ENCODE results near the gene TMOD1. TPM values are rescaled to one million over a fixed set of nuclear protein-coding genes. Genes with fewer than 3 reads are reported as not detected.
"Not testable (repeated sequence)": the region's sequence is repeated elsewhere in the genome, so short reads cannot be mapped to it uniquely, and the experiment has no call there.

Gene TMOD1
- total RNA-seq, 1 donor from 2014 or later = 1.9 TPM

- ChIA-PET CTCF (interaction anchor here (0.7 kb wide), 1 partner anchor 10 kb away, joined by 3 read pairs; no protein-coding TSS in a partner anchor), POLR2A (no interaction called here)
- H3K27me3 Mint-ChIP-seq = no peaks in the 10 kb centered on the region
- intact Hi-C loops (cut with micrococcal nuclease) = no loop called here
- H3K27ac Mint-ChIP-seq = no peak overlapping the region
- H3K4me3 Mint-ChIP-seq = no peak overlapping the region
- peaks cover 77% of the 10 kb centered on the region for H3K36me3 Mint-ChIP-seq (ENCODE audit: low read depth)
- TF ChIP-seq, protein P1, sequence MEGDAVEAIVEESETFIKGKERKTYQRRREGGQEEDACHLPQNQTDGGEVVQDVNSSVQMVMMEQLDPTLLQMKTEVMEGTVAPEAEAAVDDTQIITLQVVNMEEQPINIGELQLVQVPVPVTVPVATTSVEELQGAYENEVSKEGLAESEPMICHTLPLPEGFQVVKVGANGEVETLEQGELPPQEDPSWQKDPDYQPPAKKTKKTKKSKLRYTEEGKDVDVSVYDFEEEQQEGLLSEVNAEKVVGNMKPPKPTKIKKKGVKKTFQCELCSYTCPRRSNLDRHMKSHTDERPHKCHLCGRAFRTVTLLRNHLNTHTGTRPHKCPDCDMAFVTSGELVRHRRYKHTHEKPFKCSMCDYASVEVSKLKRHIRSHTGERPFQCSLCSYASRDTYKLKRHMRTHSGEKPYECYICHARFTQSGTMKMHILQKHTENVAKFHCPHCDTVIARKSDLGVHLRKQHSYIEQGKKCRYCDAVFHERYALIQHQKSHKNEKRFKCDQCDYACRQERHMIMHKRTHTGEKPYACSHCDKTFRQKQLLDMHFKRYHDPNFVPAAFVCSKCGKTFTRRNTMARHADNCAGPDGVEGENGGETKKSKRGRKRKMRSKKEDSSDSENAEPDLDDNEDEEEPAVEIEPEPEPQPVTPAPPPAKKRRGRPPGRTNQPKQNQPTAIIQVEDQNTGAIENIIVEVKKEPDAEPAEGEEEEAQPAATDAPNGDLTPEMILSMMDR (IDR thresholded peaks at IDR 0.05) = no peak
- no peaks in the 10 kb centered on the region for H3K4me1 Mint-ChIP-seq
- DNase-seq (no peak), ATAC-seq (ENCODE audit: low read depth) (no peak)
- H3K9me3 Mint-ChIP-seq = no peaks in the 10 kb centered on the region
These were observed 103.6 kb downstream of the TMOD1 start for GRCh38 chr9:97604901-97605645.

GRCh38 chr9:97615439-97616072 is 114.1 kb downstream of the TMOD1 start:
- DNase-seq = no peak
- ATAC-seq (ENCODE audit: low read depth) = peak; percentile 52
- H3K27me3 Mint-ChIP-seq = no peaks in the 10 kb centered on the region
- H3K27ac Mint-ChIP-seq = no peak overlapping the region
- H3K4me1 Mint-ChIP-seq = peaks cover 12% of the 10 kb centered on the region
- intact Hi-C loops (cut with micrococcal nuclease) = loop anchor here (1.0 kb wide), 5 partner anchors 18 to 758 kb away; partner anchors contain the start of genes NCBP1 and TSTD2
- TF ChIP-seq, protein P1 (IDR thresholded peaks at IDR 0.05) = peak; percentile 77
- H3K4me3 Mint-ChIP-seq = no peak overlapping the region
- ChIA-PET POLR2A (interaction anchor here (1.0 kb wide), 2 partner anchors 17 to 204 kb away, joined by 3 to 6 read pairs; partner anchors contain the start of gene TSTD2), CTCF (interaction anchor here (0.7 to 4.9 kb wide), 26 partner anchors 8 to 762 kb away, joined by 3 to 33 read pairs (median 4); partner anchors contain the start of genes NCBP1, TDRD7, TSTD2 and ZNF782)
- peaks cover 44% of the 10 kb centered on the region for H3K36me3 Mint-ChIP-seq (ENCODE audit: low read depth)
- no peaks in the 10 kb centered on the region for H3K9me3 Mint-ChIP-seq

DNA sequence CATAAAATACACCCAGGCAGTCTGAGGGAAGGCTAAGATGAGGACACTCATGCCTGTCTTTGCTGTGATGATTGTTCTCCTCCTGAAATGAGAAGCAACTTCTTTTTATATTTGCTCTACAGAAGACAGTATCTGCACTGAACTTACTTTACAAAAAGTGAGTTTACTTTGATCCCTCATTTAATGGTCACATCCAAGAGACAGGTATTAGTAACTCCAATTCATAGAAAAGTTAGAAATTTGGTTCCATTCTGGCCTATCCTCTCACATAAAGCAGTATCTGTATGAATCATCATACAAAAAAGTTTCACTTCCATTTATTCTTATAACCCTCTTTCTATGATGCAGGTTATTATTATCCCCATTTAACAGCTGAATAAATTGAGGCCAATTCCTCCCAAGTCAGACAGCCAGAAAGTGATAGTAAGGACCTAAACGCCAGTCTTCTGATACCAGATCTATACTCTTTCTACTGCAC is 116.5 kb downstream of the TMOD1 start:
- no peaks in the 10 kb centered on the region for H3K27me3 Mint-ChIP-seq
- intact Hi-C loops (cut with micrococcal nuclease) = no loop called here
- CTCF ChIA-PET = no interaction called here
- ATAC-seq (ENCODE audit: low read depth) = peak; percentile 64
- H3K4me3 Mint-ChIP-seq = peak overlapping the region; percentile 20
- peaks cover 12% of the 10 kb centered on the region for H3K4me1 Mint-ChIP-seq
- H3K36me3 Mint-ChIP-seq (ENCODE audit: low read depth) = peaks cover 51% of the 10 kb centered on the region
- H3K9me3 Mint-ChIP-seq = no peaks in the 10 kb centered on the region
- POLR2A ChIA-PET = interaction anchor here (1.3 to 2.3 kb wide), 2 partner anchors 15 to 304 kb away, joined by 4 to 9 read pairs; partner anchors contain the start of genes NCBP1, TRMO and TSTD2
- H3K27ac Mint-ChIP-seq = peak overlapping the region; percentile 55
- TF ChIP-seq, protein P1 (IDR thresholded peaks at IDR 0.05) = no peak
- DNase-seq = no peak

DNA sequence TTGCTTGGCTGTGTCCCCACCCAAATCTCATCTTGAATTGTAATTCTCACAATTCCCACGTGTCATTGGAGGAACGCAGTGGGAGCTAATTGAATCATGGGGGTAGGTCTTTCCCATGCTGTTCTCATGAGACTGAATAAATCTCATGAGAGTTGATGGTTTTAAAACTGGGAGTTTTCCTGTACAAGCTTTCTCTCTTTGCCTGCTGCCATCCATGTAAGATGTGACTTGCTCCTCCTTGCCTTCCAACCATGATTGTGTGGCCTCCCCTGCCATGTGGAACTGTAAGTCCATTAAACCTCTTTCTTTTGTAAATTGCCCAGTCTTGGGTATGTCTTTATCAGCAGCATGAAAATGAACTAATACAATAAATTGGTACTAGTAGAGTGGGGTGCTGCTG is 118.6 kb downstream of the TMOD1 start:
- ATAC-seq (ENCODE audit: low read depth); H3K27ac Mint-ChIP-seq; DNase-seq; intact Hi-C loops (cut with micrococcal nuclease); H3K4me3 Mint-ChIP-seq; H3K27me3 Mint-ChIP-seq; H3K9me3 Mint-ChIP-seq; POLR2A ChIA-PET: not testable (repeated sequence)
- peaks cover 63% of the 10 kb centered on the region for H3K36me3 Mint-ChIP-seq (ENCODE audit: low read depth)
- CTCF ChIA-PET = interaction anchor here (1.4 kb wide), 1 partner anchor 22 kb away, joined by 3 read pairs; no protein-coding TSS in a partner anchor
- peaks cover 12% of the 10 kb centered on the region for H3K4me1 Mint-ChIP-seq

- ATAC-seq (ENCODE audit: low read depth); H3K4me3 Mint-ChIP-seq; DNase-seq; CTCF ChIA-PET; H3K27me3 Mint-ChIP-seq; H3K9me3 Mint-ChIP-seq; intact Hi-C loops (cut with micrococcal nuclease); H3K27ac Mint-ChIP-seq; POLR2A ChIA-PET: not testable (repeated sequence)
- H3K36me3 Mint-ChIP-seq (ENCODE audit: low read depth) = peaks cover 63% of the 10 kb centered on the region
- H3K4me1 Mint-ChIP-seq = peaks cover 12% of the 10 kb centered on the region
These were observed 121.0 kb downstream of the TMOD1 start for GRCh38 chr9:97622483-97622882.

GRCh38 chr9:97623946-97624345 is 122.5 kb downstream of the TMOD1 start:
- H3K4me1 Mint-ChIP-seq = peaks cover 2% of the 10 kb centered on the region
- H3K27me3 Mint-ChIP-seq = no peaks in the 10 kb centered on the region
- DNase-seq = no peak
- peaks cover 55% of the 10 kb centered on the region for H3K36me3 Mint-ChIP-seq (ENCODE audit: low read depth)
- no peak overlapping the region for H3K4me3 Mint-ChIP-seq
- intact Hi-C loops (cut with micrococcal nuclease) = no loop called here
- TF ChIP-seq, protein P1 (IDR thresholded peaks at IDR 0.05) = no peak
- ChIA-PET CTCF (interaction anchor here (1.0 kb wide), 1 partner anchor 25 kb away, joined by 3 read pairs; no protein-coding TSS in a partner anchor), POLR2A (no interaction called here)
- H3K27ac Mint-ChIP-seq = no peak overlapping the region
- ATAC-seq (ENCODE audit: low read depth) = no peak
- no peaks in the 10 kb centered on the region for H3K9me3 Mint-ChIP-seq
